Stimulated activated CD4-positive, alpha-beta T cell treated with anti-CD3 and anti-CD28 coated beads, Interleukin-12 subunit alpha, Interleukin-12 subunit beta, amount 100 ng/mL, for 48 hours (primary cell): ENCODE data around the gene TOLLIP.
"Not testable (repeated sequence)": the region's sequence is repeated elsewhere in the genome, so short reads cannot be mapped to it uniquely, and the experiment has no call there.

Source experiments
- DNase-seq, 3 donors: peaks; one replicate each; pipeline ENCODE4 v3.0.0-alpha.2; 2020; ENCODE audit warnings: low read depth in 2 of 3, low spot score in 1 of 3

The TOLLIP gene

GRCh38 chr11:1344056-1344635 lies 34.7 kb upstream of the TOLLIP start:
- DNase-seq: no peak

GRCh38 chr11:1343391-1344055 lies 34.1 kb upstream of the TOLLIP start:
- DNase-seq: no peak

- DNase-seq: no peak
Measured at GRCh38 chr11:1342946-1343345, 33.5 kb upstream of the TOLLIP start.

GRCh38 chr11:1341928-1342524 lies 32.6 kb upstream of the TOLLIP start:
- DNase-seq: no peak

- DNase-seq: not testable (repeated sequence)
Measured at GRCh38 chr11:1341226-1341625, 31.8 kb upstream of the TOLLIP start.

- no peak for DNase-seq
Measured at GRCh38 chr11:1340111-1340510, 30.7 kb upstream of the TOLLIP start.

GRCh38 chr11:1339066-1339675 lies 29.7 kb upstream of the TOLLIP start:
- no peak for DNase-seq

GRCh38 chr11:1338201-1339065 lies 29.0 kb upstream of the TOLLIP start:
- DNase-seq: no peak

GRCh38 chr11:1337647-1338007 lies 28.2 kb upstream of the TOLLIP start:
- DNase-seq: no peak

- no peak for DNase-seq
Measured at GRCh38 chr11:1336836-1337646, 27.6 kb upstream of the TOLLIP start.

GRCh38 chr11:1335811-1336761 lies 26.7 kb upstream of the TOLLIP start:
- peak in 2 of 3 donors; percentile 17 to 32 for DNase-seq

- no peak for DNase-seq
Measured at GRCh38 chr11:1335264-1335810, 25.9 kb upstream of the TOLLIP start.

GRCh38 chr11:1333860-1334259 lies 24.4 kb upstream of the TOLLIP start:
- no peak for DNase-seq

- no peak for DNase-seq
Measured at GRCh38 chr11:1333091-1333772, 23.8 kb upstream of the TOLLIP start.

- DNase-seq: no peak
Measured at GRCh38 chr11:1330473-1330872, 21.0 kb upstream of the TOLLIP start.

GRCh38 chr11:1327064-1327460 lies 17.6 kb upstream of the TOLLIP start:
- DNase-seq: no peak

GRCh38 chr11:1326435-1327063 lies 17.1 kb upstream of the TOLLIP start:
- no peak for DNase-seq

GRCh38 chr11:1323774-1324173 lies 14.3 kb upstream of the TOLLIP start:
- no peak for DNase-seq
